ENCODE measurements around the gene GNAI3.

DNA sequence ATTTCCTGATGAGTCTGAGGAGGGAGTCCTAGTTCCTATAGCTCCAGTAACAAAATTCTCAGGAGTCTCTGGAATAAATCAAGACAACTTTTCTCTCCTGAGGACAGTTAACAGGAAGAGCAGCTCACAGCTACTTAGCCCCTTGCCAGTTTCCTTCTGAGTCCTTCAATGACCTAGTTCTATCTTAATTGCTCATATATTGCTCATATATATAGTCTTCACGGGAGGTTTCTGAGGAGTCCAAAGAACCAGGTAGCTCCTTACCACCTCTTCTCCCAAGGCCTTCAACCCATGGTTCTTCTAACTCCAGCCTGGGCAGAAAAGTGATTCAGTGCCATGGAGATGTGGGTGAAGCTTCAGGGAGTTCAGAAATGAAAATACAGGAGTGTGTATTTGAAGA lies 43.4 kb upstream of the GNAI3 start:
- TF ChIP-seq, protein P1, sequence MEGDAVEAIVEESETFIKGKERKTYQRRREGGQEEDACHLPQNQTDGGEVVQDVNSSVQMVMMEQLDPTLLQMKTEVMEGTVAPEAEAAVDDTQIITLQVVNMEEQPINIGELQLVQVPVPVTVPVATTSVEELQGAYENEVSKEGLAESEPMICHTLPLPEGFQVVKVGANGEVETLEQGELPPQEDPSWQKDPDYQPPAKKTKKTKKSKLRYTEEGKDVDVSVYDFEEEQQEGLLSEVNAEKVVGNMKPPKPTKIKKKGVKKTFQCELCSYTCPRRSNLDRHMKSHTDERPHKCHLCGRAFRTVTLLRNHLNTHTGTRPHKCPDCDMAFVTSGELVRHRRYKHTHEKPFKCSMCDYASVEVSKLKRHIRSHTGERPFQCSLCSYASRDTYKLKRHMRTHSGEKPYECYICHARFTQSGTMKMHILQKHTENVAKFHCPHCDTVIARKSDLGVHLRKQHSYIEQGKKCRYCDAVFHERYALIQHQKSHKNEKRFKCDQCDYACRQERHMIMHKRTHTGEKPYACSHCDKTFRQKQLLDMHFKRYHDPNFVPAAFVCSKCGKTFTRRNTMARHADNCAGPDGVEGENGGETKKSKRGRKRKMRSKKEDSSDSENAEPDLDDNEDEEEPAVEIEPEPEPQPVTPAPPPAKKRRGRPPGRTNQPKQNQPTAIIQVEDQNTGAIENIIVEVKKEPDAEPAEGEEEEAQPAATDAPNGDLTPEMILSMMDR (IDR thresholded peaks at IDR 0.05; ENCODE audit: insufficient read depth, low read length, poor library complexity, severe bottlenecking): no peak
- TF ChIP-seq EZH2phosphoT487 (conservative IDR thresholded peaks at IDR 0.05; ENCODE audit: low read length): no peak

All from SU-DHL-6 (cell line).